GM18526 (cell line): ENCODE measurements around the gene CRACR2A.

Source experiments
- POLR2A ChIP-seq: IDR thresholded peaks from 3 replicates; pipeline ENCODE4 v1.6.1; 2011; ENCODE audit not compliant: insufficient read length; ENCODE audit errors: extremely low read depth

The CRACR2A gene

DNA sequence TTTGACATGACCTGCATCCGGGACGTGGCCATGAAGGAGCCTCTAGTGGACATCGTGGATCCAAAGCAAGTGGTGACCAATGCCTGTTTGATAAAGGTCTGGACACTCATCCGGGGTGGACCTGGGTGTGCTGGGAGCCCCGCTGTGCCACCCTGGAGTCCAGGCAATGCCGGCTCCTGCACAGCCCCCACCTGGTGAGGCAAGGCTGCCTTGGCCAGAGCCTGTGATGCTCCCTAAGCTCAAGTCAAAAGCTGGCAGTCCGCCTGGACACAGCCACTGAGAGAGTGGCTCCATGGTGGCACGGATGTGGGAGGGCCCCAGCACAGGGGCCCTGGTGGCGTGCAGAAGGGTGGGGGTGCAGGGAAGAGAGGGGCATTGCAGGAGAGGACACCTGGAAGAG is 176.0 kb downstream of the CRACR2A start:
- no peak for TF ChIP-seq POLR2A

DNA sequence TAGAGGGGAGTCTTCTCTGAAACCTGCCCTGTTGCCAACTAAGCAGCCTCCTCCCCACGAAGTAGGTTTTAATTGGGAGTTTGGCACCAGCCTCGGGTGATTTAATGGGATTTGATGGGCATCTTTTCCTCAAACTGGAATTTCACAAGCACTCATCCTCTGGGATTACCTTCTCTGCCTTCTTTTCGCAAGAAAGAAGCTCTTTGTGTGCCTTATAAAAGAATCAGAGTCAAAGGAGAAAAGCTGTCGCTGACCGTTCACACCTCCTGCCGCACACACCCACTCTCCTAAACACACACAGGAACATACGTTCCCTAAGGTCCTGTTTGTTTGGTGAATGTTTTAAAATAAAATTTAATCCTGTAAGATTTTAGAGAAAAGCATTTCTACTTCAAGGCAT is 177.9 kb downstream of the CRACR2A start:
- no peak for TF ChIP-seq POLR2A

DNA sequence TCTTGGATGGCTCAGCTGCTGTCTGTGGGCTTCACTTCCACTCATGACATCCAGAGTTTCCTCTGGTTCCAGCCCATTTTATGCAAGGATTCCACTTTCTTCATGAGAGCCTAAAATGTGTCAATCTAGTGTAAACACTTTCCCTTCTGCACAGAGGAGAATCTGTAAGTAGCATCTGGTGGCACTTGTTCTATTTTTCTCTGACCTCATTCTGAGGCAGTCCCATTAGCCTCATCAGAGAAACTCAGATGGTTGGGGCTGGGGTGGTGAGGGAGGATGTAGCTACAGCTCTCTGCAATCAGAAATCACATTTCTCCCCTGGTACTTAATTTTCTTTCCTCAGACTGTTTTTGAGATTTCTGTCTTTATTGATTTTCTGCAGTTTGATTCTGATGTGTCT is 180.3 kb downstream of the CRACR2A start:
- TF ChIP-seq POLR2A, result no peak

DNA sequence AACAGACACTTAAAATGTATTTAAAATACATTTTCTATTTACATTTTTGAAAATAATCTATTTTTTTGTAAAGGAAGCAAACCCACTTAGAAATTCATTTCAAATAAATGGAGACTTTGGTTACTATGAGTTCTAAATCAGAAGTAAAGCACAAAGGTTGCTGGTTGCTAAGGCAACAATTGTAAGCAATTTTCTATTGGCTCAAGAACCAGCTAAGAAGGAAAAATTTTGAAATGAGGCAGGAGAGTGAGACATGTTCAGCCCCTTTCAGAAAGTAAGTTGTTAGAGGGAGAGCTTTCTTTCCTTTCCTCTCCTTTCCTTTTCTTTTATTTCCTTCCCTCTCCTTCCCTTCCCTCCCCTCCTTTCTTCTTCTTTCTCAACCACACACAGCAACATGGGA is 181.2 kb downstream of the CRACR2A start:
- no peak for TF ChIP-seq POLR2A

DNA sequence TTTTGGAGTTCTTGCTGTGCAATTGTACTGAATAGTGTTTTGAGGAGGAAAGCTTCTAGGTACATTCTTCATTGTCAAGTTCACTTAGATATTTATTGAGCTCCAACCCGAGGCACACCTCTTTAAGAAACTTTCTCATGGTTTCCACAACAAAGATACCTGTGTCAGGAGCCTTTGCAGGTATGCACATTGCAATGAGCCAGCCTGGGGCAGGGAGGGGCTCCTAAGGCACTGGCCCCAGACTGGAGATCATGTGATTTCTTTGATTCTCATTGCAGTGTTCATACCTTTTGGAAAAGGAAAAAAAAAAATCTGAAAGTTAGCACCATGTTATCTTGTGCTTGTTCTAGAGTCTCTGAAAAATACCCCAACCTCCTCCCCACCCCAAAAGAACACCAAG is 181.6 kb downstream of the CRACR2A start:
- TF ChIP-seq POLR2A, result no peak

DNA sequence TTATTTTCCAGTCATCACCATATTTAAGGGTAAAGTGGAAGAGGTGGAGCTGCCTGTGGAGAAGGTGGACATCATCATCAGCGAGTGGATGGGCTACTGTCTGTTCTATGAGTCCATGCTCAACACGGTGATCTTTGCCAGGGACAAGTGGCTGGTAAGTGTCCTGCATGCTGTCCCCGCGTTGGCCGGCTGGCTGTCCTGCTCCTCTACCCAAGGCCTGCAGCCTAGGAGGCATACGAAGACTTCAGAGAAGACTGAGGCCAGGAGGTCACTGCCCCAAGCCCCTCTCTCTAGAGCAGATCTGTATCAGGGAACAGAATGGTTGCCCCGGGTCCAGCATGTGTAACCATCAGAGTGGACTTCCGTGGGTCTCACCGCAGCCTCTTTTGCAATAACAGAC is 184.2 kb downstream of the CRACR2A start:
- TF ChIP-seq POLR2A, result no peak

DNA sequence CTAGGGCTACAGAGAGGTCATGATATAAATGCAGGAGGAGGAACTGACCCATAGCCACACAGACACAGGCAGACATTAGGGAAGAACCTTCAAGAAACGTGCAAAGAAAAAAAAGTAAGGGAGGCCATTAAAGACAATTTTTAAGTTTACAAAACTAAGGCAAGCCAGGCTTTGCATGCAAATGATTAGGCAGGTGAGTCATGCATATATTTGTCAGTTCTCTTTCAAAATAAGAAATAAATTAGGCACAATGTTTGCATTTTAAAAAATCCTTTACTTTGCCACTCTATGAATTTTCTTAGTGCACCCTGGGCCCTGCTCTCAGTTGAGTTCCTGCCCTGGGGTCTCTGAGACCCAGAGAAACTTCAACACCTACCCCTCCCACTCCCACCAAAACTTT is 186.9 kb downstream of the CRACR2A start:
- no peak for TF ChIP-seq POLR2A
